ENCODE measurements around the gene PAFAH2. TPM values are rescaled to one million over a fixed set of nuclear protein-coding genes. Genes with fewer than 3 reads are reported as not detected.
A peak's percentile ranks its signal among the peaks of the same experiment; 100 is the strongest.

The PAFAH2 gene
- total and polyA plus RNA-seq, 8 donors, result 0.58 to 25.5 (median 13.0) TPM

GRCh38 chr1:25932321-25932720, 65.5 kb downstream of the PAFAH2 start:
- peaks cover 0 to 14% (median 0%) of the 10 kb centered on the region in 3 donors for H3K27me3 ChIP-seq
- no peaks in the 10 kb centered on the region for H3K9me3 ChIP-seq
- no peak overlapping the region for H3K4me3 ChIP-seq
- H3K36me3 ChIP-seq, result no peaks in the 10 kb centered on the region
- H3K27ac ChIP-seq, result no peak overlapping the region
- TF ChIP-seq POLR2A (IDR thresholded peaks at IDR 0.05), result no peak
- TF ChIP-seq POLR2AphosphoS5 (IDR thresholded peaks at IDR 0.05), result no peak
- no peak for TF ChIP-seq EP300 (IDR thresholded peaks at IDR 0.05)
- TF ChIP-seq CTCF (IDR thresholded peaks at IDR 0.05), result no peak
- 58 to 64% (median 58%) methylated on average over 5 of the region's 5 CpGs for WGBS, 5 donors
- intact Hi-C loops (cut with DNase I; ENCODE audit: low total_unique reads), result no loop called here
- no peaks in the 10 kb centered on the region for H3K4me1 ChIP-seq
- DNase-seq, result no peak

GRCh38 chr1:25929016-25929415, 68.8 kb downstream of the PAFAH2 start:
- 77 to 88% (median 87%) methylated on average over 7 of the region's 7 CpGs for WGBS, 5 donors

GRCh38 chr1:25927521-25928265, 70.2 kb downstream of the PAFAH2 start:
- intact Hi-C loops (cut with DNase I; ENCODE audit: low total_unique reads), result no loop called here
- TF ChIP-seq POLR2A (IDR thresholded peaks at IDR 0.05) (no peak), EP300 (IDR thresholded peaks at IDR 0.05) (no peak), CTCF (IDR thresholded peaks at IDR 0.05) (no peak), POLR2AphosphoS5 (IDR thresholded peaks at IDR 0.05) (no peak)
- H3K27ac ChIP-seq, result no peak overlapping the region
- no peaks in the 10 kb centered on the region for H3K36me3 ChIP-seq
- H3K27me3 ChIP-seq, result peaks cover 0 to 39% (median 0%) of the 10 kb centered on the region in 3 donors
- peak in 1 of 2 donors; percentile 75 for DNase-seq
- H3K4me3 ChIP-seq, result no peak overlapping the region
- 93 to 100% (median 97%) methylated on average over 5 of the region's 5 CpGs for WGBS, 5 donors
- H3K4me1 ChIP-seq, result peaks cover 7 to 17% (median 11%) of the 10 kb centered on the region in 4 donors
- no peaks in the 10 kb centered on the region for H3K9me3 ChIP-seq

More at GRCh38 chr1:25929016-25929415, 68.8 kb downstream of the PAFAH2 start:
- Histone ChIP-seq H3K27me3 (peaks cover 0 to 35% (median 0%) of the 10 kb centered on the region in 3 donors), H3K36me3 (no peaks in the 10 kb centered on the region), H3K4me3 (no peak overlapping the region), H3K9me3 (no peaks in the 10 kb centered on the region), H3K27ac (no peak overlapping the region), H3K4me1 (peaks cover 0 to 3% (median 0%) of the 10 kb centered on the region in 4 donors)
- intact Hi-C loops (cut with DNase I; ENCODE audit: low total_unique reads), result no loop called here
- no peak for TF ChIP-seq POLR2AphosphoS5 (IDR thresholded peaks at IDR 0.05)
- no peak for TF ChIP-seq POLR2A (IDR thresholded peaks at IDR 0.05)
- no peak for TF ChIP-seq CTCF (IDR thresholded peaks at IDR 0.05)
- TF ChIP-seq EP300 (IDR thresholded peaks at IDR 0.05), result no peak
- DNase-seq, result no peak

GRCh38 chr1:25926731-25927496, 70.9 kb downstream of the PAFAH2 start:
- Histone ChIP-seq H3K36me3 (no peaks in the 10 kb centered on the region), H3K9me3 (no peaks in the 10 kb centered on the region), H3K4me1 (peaks cover 14 to 24% (median 19%) of the 10 kb centered on the region in 4 donors), H3K4me3 (no peak overlapping the region), H3K27me3 (peaks cover 0 to 43% (median 0%) of the 10 kb centered on the region in 3 donors), H3K27ac (no peak overlapping the region)
- no peak for TF ChIP-seq CTCF (IDR thresholded peaks at IDR 0.05)
- no peak for TF ChIP-seq POLR2AphosphoS5 (IDR thresholded peaks at IDR 0.05)
- no peak for TF ChIP-seq POLR2A (IDR thresholded peaks at IDR 0.05)
- no peak for TF ChIP-seq EP300 (IDR thresholded peaks at IDR 0.05)
- DNase-seq, result no peak
- 52 to 72% (median 59%) methylated on average over 8 to 13 of the region's 13 CpGs for WGBS, 5 donors
- intact Hi-C loops (cut with DNase I; ENCODE audit: low total_unique reads), result no loop called here

Data from stomach (tissue), 9 donors.